HCT116 (cell line): Measurements from ENCODE around the gene PON3. TPM values are rescaled to one million over a fixed set of nuclear protein-coding genes. Genes with fewer than 3 reads are reported as not detected.

Experiments used
- ATAC-seq: fragments of 200-7000 bp; cut with Tn5 transposase; 2 replicates; pipeline ENCODE4 v1.9.1; 2020; ENCODE audit warnings: mild to moderate bottlenecking, moderate library complexity
- BruUV-seq: library from RNA; stranded (reverse); fragments of 400-500 nt; replicated peaks from 2 replicates; lab custom pipeline; 2021; lab: Mats Ljungman, UMichigan
- CTCF ChIA-PET: fragments of 300-600 bp; sonication (Branson Sonifier 250); formaldehyde crosslinking; loops from one replicate; lab custom pipeline; 2021; ENCODE audit warnings: antibody characterized with exemption; lab: Charles Lee
- POLR2A ChIA-PET: fragments of 300-600, 350-600 bp; sonication (Branson Sonifier 250); formaldehyde crosslinking; loops from one replicate; lab custom pipeline; 2021; ENCODE audit warnings: antibody characterized with exemption; lab: Charles Lee
- RAD21 ChIA-PET, 2 experiments: fragments of 300-600 bp; sonication (Branson Sonifier 250); formaldehyde crosslinking; loops; one replicate each; lab custom pipeline; 2023; ENCODE audit warnings: low total read pairs in 2 of 2; ENCODE audit not compliant: uncharacterized antibody in 2 of 2, unreplicated experiment in 2 of 2, low non-redundant PET in 1 of 2; lab: Charles Lee
- DNase-seq: peaks from one replicate; pipeline ENCODE4 v3.0.0-alpha.2; 2010; ENCODE audit warnings: low read depth, low spot score
- H2AFZ ChIP-seq: fragments of 200-600 bp; shearing (Covaris generic), sonication (generic); 2 replicates; pipeline ENCODE4 v1.6.1; 2017; ENCODE audit warnings: low read depth, mixed run types, mixed read lengths, antibody characterized with exemption, low read length; ENCODE audit not compliant: poor library complexity, severe bottlenecking
- H3K27ac ChIP-seq: 2 replicates; pipeline ENCODE4 v1.5.1; 2012; ENCODE audit warnings: low read depth, low read length
- H3K27me3 ChIP-seq: fragments of 200-600 bp; sonication (generic); 2 replicates; pipeline ENCODE4 v1.6.1; 2016; ENCODE audit warnings: mixed run types, low read length, mixed read lengths; ENCODE audit not compliant: insufficient read depth
- H3K36me3 ChIP-seq, 2 experiments: fragments of 200-500 bp in 1 of 2; fragments of 200-600 bp in 1 of 2; sonication (Bioruptor generic) in 1 of 2; sonication (generic) in 1 of 2; 2 replicates each; pipeline versions ENCODE4 v1.5.1 to v1.6.1; 2014 to 2016; ENCODE audit warnings: low read length in 2 of 2, inconsistent platforms in 1 of 2, mixed read lengths in 1 of 2, mixed run types in 1 of 2; ENCODE audit not compliant: insufficient read depth in 2 of 2, control insufficient read depth in 1 of 2
- H3K4me1 ChIP-seq, 2 experiments: fragments of 200-600 bp in 1 of 2; sonication (generic) in 1 of 2; 2 replicates each; pipeline versions ENCODE4 v1.5.1 to v1.6.1; 2012 to 2017; ENCODE audit warnings: low read length in 2 of 2, inconsistent platforms in 1 of 2, mild to moderate bottlenecking in 1 of 2, mixed read lengths in 1 of 2, mixed run types in 1 of 2, moderate library complexity in 1 of 2; ENCODE audit not compliant: insufficient read depth in 2 of 2, control insufficient read depth in 1 of 2
- H3K4me2 ChIP-seq: fragments of 200-600 bp; sonication (generic); 2 replicates; pipeline ENCODE4 v1.6.1; 2017; ENCODE audit warnings: mixed run types, low read length, mixed read lengths
- H3K4me3 ChIP-seq, 2 experiments: fragments of 200-600 bp in 1 of 2; sonication (generic) in 1 of 2; replicated peaks in 1 of 2; 2 replicates each; pipeline ENCODE4 v1.5.1; 2011 to 2016; ENCODE audit warnings: low read length in 2 of 2, control low read depth in 1 of 2, low read depth in 1 of 2, mild to moderate bottlenecking in 1 of 2, mixed read lengths in 1 of 2, mixed run types in 1 of 2
- H3K79me2 ChIP-seq: fragments of 200-600 bp; sonication (generic); 2 replicates; pipeline ENCODE4 v1.6.1; 2017; ENCODE audit warnings: mild to moderate bottlenecking, mixed run types, low read length, moderate library complexity, mixed read lengths; ENCODE audit not compliant: insufficient read depth
- H3K9ac ChIP-seq: fragments of 200-600 bp; sonication (generic); 2 replicates; pipeline ENCODE4 v1.6.1; 2016; ENCODE audit warnings: low read length, mixed read lengths
- H3K9me2 ChIP-seq: fragments of 200-600 bp; sonication (generic), shearing (Covaris generic); 2 replicates; pipeline ENCODE4 v1.6.1; 2017; ENCODE audit warnings: mixed run types, mild to moderate bottlenecking, moderate library complexity; ENCODE audit not compliant: insufficient read depth
- H3K9me3 ChIP-seq, 2 experiments: fragments of 200-500 bp in 1 of 2; fragments of 200-600 bp in 1 of 2; sonication (Bioruptor generic) in 1 of 2; sonication (generic) in 1 of 2; 2 replicates each; pipeline ENCODE4 v1.6.1; 2014 to 2017; ENCODE audit warnings: low read length in 2 of 2, mixed read lengths in 2 of 2, inconsistent platforms in 1 of 2, low read depth in 1 of 2, mild to moderate bottlenecking in 1 of 2, mixed run types in 1 of 2, moderate library complexity in 1 of 2; ENCODE audit not compliant: control insufficient read depth in 1 of 2, insufficient read depth in 1 of 2
- H4K20me1 ChIP-seq: fragments of 200-600 bp; sonication (generic), shearing (Covaris generic); 2 replicates; pipeline ENCODE4 v1.6.1; 2017; ENCODE audit warnings: mixed run types, mild to moderate bottlenecking, moderate library complexity; ENCODE audit not compliant: insufficient read depth
- CEBPB ChIP-seq: IDR thresholded peaks from 2 replicates; pipeline ENCODE4 v1.6.1; 2012; ENCODE audit warnings: low read depth
- EGR1 ChIP-seq: IDR thresholded peaks from 2 replicates; pipeline ENCODE4 v1.6.1; 2012; ENCODE audit warnings: low read depth
- ELF1 ChIP-seq: IDR thresholded peaks from 2 replicates; pipeline ENCODE4 v1.6.1; 2012; ENCODE audit warnings: low read depth, borderline replicate concordance
- EZH2 ChIP-seq: fragments of 200-600 bp; sonication (generic); IDR thresholded peaks from 2 replicates; pipeline ENCODE4 v1.6.1; 2017; ENCODE audit warnings: antibody characterized with exemption, mixed run types
- FOSL1 ChIP-seq: IDR thresholded peaks from 2 replicates; pipeline ENCODE4 v1.6.1; 2012; ENCODE audit warnings: low read depth
- JUND ChIP-seq: IDR thresholded peaks from 2 replicates; pipeline ENCODE4 v1.6.1; 2012
- POLR2A ChIP-seq: IDR thresholded peaks from 2 replicates; pipeline ENCODE4 v1.7.0; 2011; ENCODE audit warnings: borderline replicate concordance; ENCODE audit not compliant: insufficient read depth, insufficient read length; ENCODE audit errors: extremely low read depth
- RAD21 ChIP-seq: IDR thresholded peaks from 2 replicates; pipeline ENCODE4 v1.6.1; 2012; ENCODE audit warnings: low read depth, mild to moderate bottlenecking
- SIN3A ChIP-seq: IDR thresholded peaks from 2 replicates; pipeline ENCODE4 v1.6.1; 2012; ENCODE audit warnings: low read depth
- SRF ChIP-seq: IDR thresholded peaks from 2 replicates; pipeline ENCODE4 v1.6.1; 2012; ENCODE audit warnings: low read depth
- TCF7L2 ChIP-seq: IDR thresholded peaks from 2 replicates; pipeline ENCODE4 v1.7.0; 2011; ENCODE audit warnings: borderline replicate concordance, inconsistent platforms; ENCODE audit not compliant: insufficient read depth, insufficient read length; ENCODE audit errors: extremely low read depth
- YY1 ChIP-seq: IDR thresholded peaks from 2 replicates; pipeline ENCODE4 v1.6.1; 2011; ENCODE audit warnings: low read length, low read depth, moderate library complexity, mild to moderate bottlenecking; ENCODE audit not compliant: insufficient replicate concordance; ENCODE audit errors: extremely low read depth
- ZFX ChIP-seq: fragments of 450-650 bp; IDR thresholded peaks from 2 replicates; pipeline ENCODE4 v1.6.1; 2017
- ZNF274 ChIP-seq: fragments of 200-500 bp; sonication (Bioruptor generic); IDR thresholded peaks from 2 replicates; pipeline ENCODE4 v1.6.1; 2014; ENCODE audit warnings: mild to moderate bottlenecking, low read depth, low read length, inconsistent platforms
- intact Hi-C: fragments of 100-400 bp; cut with micrococcal nuclease; formaldehyde crosslinking; loops from 2 replicates; pipeline ENCODE4 v1.10.0; 2022
- total RNA-seq: library from RNA; stranded (reverse); gene quantifications from one replicate; pipeline ENCODE4 v1.2.1, GENCODE V29; 2021; ENCODE audit not compliant: unreplicated experiment
- TF ChIP-seq, protein P1 (sequence below): IDR thresholded peaks from 2 replicates; pipeline ENCODE4 v1.6.1; 2011; ENCODE audit warnings: mild to moderate bottlenecking, low read length, moderate library complexity; ENCODE audit not compliant: insufficient replicate concordance; ENCODE audit errors: extremely low read depth
- TF ChIP-seq, protein P2 (sequence below): IDR thresholded peaks from 2 replicates; pipeline ENCODE4 v1.6.1; 2012; ENCODE audit warnings: low read depth

The PON3 gene
- total RNA-seq, 1 experiment from 2014 or later: 2.6 TPM

DNA sequence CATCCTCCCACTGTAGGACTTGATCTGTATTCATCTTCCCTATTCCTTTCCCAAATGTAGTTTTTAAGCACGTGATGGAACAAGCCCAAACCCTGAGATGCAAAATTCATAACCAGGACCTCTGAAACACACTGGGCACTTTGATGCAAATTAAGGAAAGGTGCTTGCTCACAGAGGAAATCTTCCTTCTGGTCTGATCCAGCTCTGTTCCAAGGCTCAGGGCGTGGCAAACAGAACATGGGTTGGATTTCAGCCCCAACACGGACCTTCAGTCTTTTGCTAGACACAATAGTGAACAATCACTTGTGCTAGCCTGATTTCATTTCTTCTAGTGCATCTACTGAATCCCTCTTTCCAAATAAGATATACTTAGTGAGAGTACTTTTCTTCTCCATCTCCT, 27.9 kb downstream of the PON3 start:
- Histone ChIP-seq H4K20me1 (no peaks in the 10 kb centered on the region), H3K4me2 (no peak overlapping the region), H3K9ac (no peak overlapping the region), H2AFZ (no peak overlapping the region), H3K79me2 (no peaks in the 10 kb centered on the region), H3K27ac (no peak overlapping the region), H3K36me3 (no peaks in the 10 kb centered on the region), H3K9me2 (no peaks in the 10 kb centered on the region), H3K27me3 (no peaks in the 10 kb centered on the region), H3K9me3 (no peaks in the 10 kb centered on the region), H3K4me1 (no peaks in the 10 kb centered on the region), H3K4me3 (no peak overlapping the region)
- DNase-seq (no peak), ATAC-seq (no peak)
- intact Hi-C loops: no loop called here
- RAD21 ChIA-PET: no interaction called here
- BruUV-seq: no TSS peak
- CTCF ChIA-PET: interaction anchor here (1.4 kb wide), 1 partner anchor 28 kb away, joined by 3 read pairs; the partner anchor contains the start of gene PON3
- POLR2A ChIA-PET: no interaction called here
- TF ChIP-seq, protein P1, sequence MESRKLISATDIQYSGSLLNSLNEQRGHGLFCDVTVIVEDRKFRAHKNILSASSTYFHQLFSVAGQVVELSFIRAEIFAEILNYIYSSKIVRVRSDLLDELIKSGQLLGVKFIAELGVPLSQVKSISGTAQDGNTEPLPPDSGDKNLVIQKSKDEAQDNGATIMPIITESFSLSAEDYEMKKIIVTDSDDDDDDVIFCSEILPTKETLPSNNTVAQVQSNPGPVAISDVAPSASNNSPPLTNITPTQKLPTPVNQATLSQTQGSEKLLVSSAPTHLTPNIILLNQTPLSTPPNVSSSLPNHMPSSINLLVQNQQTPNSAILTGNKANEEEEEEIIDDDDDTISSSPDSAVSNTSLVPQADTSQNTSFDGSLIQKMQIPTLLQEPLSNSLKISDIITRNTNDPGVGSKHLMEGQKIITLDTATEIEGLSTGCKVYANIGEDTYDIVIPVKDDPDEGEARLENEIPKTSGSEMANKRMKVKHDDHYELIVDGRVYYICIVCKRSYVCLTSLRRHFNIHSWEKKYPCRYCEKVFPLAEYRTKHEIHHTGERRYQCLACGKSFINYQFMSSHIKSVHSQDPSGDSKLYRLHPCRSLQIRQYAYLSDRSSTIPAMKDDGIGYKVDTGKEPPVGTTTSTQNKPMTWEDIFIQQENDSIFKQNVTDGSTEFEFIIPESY: no peak
- TF ChIP-seq YY1: no peak
- TF ChIP-seq TCF7L2: no peak
- no peak for TF ChIP-seq JUND
- no peak for TF ChIP-seq RAD21
- no peak for TF ChIP-seq ELF1
- TF ChIP-seq SRF: no peak
- TF ChIP-seq POLR2A: no peak
- no peak for TF ChIP-seq EZH2
- TF ChIP-seq, protein P2, sequence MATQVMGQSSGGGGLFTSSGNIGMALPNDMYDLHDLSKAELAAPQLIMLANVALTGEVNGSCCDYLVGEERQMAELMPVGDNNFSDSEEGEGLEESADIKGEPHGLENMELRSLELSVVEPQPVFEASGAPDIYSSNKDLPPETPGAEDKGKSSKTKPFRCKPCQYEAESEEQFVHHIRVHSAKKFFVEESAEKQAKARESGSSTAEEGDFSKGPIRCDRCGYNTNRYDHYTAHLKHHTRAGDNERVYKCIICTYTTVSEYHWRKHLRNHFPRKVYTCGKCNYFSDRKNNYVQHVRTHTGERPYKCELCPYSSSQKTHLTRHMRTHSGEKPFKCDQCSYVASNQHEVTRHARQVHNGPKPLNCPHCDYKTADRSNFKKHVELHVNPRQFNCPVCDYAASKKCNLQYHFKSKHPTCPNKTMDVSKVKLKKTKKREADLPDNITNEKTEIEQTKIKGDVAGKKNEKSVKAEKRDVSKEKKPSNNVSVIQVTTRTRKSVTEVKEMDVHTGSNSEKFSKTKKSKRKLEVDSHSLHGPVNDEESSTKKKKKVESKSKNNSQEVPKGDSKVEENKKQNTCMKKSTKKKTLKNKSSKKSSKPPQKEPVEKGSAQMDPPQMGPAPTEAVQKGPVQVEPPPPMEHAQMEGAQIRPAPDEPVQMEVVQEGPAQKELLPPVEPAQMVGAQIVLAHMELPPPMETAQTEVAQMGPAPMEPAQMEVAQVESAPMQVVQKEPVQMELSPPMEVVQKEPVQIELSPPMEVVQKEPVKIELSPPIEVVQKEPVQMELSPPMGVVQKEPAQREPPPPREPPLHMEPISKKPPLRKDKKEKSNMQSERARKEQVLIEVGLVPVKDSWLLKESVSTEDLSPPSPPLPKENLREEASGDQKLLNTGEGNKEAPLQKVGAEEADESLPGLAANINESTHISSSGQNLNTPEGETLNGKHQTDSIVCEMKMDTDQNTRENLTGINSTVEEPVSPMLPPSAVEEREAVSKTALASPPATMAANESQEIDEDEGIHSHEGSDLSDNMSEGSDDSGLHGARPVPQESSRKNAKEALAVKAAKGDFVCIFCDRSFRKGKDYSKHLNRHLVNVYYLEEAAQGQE: no peak
- no peak for TF ChIP-seq FOSL1
- no peak for TF ChIP-seq SIN3A
- no peak for TF ChIP-seq ZNF274
- no peak for TF ChIP-seq CEBPB
- no peak for TF ChIP-seq EGR1
- TF ChIP-seq ZFX: no peak
